Islet of Langerhans (tissue), 1 donor: ENCODE data around the gene CLCA2.
"Not testable (repeated sequence)": the region's sequence is repeated elsewhere in the genome, so short reads cannot be mapped to it uniquely, and the experiment has no call there.

Source experiments
- FAIRE-seq: peaks from one replicate; lab custom pipeline; 2011; peaks lifted over from hg19 to GRCh38; lab: Jason Lieb, UNC

Gene CLCA2

GRCh38 chr1:86472767-86473166 is 48.8 kb downstream of the CLCA2 start:
- FAIRE-seq = no peak

DNA sequence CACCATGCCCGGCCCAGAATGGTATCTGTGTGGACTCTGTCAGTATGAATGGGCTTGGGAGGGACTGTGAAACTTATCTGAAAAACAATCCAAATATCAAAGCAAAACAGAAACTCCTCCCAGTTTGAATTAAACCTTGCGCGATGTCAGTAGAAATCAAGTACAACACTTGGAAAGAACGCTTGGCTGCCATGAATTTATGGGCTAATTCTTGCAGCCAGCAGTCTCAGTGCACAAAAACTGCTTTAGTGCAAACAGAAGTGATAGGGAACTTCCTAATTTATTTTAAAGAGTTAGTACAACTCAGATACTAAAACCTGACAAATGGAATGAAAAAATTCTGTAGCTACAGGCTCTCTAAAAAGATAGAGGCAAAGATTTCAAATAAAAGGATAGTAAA is 53.3 kb downstream of the CLCA2 start:
- FAIRE-seq = no peak

DNA sequence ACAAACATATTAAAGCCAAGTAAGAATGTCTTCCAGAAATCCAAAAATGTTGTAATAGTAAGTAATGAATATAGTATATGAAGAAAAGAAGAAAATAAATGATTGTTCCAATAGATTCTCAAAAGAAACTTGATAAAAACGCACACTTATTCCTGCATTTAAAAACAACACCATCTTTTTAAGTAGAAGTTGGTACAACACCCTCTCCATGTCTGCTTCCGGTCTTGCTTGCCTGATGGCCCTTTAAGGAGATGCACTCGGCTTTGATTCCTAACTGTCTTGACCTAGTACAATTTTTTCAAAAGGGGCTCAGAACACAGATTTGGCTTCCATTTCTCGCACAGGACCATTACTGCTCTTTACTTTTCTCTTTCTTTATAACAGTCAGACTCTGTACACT is 53.7 kb downstream of the CLCA2 start:
- FAIRE-seq = no peak

DNA sequence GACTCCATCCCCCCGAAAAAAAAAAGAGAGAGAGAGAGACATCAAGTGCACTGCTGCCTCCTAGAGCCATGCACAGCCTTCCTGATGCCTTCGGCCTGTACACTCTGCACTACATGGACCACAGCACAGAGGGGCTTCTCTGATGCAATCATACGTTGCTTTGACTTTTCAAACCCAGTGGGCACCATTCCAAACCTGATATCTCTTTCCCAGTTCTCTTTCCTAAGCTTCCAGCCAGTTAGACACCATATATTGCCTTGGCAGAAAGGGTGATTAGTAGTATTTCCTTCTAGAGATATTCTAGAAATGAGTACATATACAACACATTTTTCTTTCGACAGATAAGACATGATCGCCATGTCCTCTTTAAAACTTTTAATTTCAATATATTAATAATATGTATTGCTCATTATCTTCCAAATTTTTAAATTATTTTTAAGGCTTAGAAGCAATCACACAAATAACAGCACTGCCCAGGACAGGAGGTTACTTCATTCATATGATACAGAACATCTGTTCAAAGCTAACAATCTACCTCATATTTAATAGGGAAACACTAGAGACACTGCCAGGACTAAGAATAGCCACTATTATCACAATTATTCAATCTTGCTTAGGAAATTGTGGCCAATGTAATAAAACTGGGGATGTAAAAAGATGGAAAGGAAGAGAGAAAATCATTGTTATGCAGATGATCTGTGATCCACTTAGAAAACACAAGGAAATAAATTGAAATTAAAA is 54.6 kb downstream of the CLCA2 start:
- peak; percentile 5 for FAIRE-seq

- no peak for FAIRE-seq
These were observed 58.0 kb downstream of the CLCA2 start for GRCh38 chr1:86481966-86482365.

- FAIRE-seq = no peak
These were observed 63.3 kb downstream of the CLCA2 start for GRCh38 chr1:86487131-86487810.

DNA sequence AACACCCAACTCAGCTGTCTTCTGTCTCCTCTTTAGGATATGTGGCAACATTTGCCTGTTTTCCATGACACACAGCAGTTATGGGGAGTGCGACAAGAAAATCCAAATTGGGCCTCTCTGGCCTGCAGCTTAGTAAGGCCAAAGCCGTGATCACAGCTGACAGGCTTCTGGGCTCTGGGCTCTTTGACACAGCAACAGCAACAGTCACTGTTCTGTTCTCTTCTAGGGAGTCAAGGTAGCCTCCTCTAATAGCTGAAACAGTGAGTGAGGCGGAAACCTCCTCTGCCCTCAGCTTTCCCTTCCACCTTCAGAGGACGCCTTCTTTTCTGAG is 63.8 kb downstream of the CLCA2 start:
- FAIRE-seq = no peak

DNA sequence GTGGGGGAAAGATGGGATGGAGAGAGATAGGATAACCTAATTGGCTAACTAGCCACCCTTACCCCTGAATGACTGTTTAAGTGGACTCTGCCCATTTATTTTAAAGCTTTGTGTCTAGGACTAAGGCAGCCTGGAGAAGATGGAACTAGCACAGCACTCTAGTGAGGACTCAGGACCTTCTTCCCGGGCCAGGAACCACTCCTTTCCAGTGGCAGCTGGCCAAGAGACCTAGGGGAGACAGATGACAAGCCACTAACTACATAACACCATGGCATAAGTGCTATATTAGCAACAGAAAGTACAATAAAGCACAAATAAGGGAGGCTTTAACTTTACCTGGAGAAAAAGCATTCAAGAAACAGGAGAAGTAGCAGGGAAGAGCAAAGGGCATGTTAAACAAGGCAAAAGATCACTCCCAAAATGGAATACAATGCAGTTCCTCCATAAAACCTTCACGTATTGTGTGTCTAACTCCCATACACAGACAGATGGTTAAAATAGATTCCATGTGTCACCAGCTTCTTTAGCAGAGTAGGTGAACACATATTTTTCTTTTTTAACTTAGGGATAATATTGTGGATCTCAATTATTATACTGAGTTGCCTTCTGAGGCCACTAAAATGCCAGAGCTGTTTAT is 65.4 kb downstream of the CLCA2 start:
- FAIRE-seq = no peak

DNA sequence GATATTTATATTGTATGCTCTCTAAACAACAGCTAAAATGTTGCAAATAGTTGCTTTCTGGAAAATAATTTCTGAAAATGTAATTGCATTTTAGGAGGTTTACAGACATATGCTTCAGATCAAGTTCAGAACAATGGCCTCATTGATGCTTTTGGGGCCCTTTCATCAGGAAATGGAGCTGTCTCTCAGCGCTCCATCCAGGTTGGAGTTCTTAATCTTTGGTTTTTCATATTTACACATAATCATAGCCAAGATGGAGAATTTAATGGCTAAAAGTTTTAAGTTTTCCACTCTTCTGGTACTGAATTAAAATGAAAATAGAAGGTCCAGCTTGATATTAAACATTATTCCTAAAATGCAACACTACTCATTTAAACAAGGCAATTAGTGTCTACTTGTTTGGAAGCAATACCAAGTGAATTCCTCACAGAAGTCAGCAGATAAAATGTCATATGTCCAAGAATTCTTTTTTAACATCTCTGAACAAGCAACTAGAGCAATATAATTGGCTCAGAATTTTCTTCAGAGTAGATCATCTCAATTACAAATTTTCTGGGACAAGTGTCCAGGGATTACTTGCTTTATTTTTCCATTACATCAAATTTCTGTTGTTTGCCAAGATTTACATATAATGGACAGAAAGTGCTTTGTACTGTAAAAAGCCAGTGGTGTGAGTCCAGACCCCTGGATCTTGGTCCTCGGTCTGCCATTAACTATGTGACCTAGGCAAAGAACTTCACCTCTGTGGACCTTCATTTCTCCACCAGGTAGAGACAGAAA is 67.4 kb downstream of the CLCA2 start:
- FAIRE-seq = no peak

DNA sequence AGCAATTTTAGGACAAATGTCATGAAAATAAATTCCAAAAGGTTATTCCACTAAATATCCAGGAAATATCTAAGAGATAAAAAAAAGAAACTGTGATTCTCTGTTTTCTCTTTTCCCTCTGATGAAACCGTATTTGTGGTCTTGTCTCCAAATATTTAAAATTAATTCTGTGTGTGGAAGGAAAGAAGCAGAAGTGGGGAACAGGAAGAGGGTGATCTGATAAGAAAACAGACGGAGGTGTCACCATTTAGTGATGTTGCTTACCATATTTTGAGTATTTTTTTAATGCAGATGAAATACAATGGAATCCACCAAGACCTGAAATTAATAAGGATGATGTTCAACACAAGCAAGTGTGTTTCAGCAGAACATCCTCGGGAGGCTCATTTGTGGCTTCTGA is 74.3 kb downstream of the CLCA2 start:
- FAIRE-seq = no peak

GRCh38 chr1:86499987-86500593 is 76.1 kb downstream of the CLCA2 start:
- peak; percentile 92 for FAIRE-seq

- peak; percentile 72 for FAIRE-seq
These were observed 76.7 kb downstream of the CLCA2 start for GRCh38 chr1:86500714-86501113.

DNA sequence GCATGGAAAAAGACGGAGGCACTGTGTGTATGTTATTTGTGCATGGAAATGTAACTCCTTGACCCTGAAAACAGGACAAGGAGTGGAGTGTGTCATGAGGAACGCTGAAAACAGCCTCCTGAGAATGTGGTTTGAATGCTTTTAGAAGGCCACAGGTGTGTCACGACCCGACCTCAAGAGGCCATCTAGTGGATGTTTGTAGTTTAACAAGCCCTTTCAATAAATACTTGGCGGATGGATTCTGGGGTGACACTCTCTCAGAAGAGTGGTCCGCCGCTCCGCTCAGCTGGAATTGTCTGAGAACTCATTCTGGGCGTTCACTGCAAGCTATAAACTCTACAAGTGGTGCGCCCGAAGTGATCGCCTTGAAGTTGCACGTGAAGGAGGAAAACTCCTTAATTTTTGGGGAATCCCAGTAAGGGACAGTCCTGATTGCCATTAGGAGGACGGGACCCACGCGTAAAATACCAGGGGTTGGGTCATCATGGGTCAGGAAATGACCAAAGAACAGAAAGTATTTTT is 78.2 kb downstream of the CLCA2 start:
- not testable (repeated sequence) for FAIRE-seq

- FAIRE-seq = peak; percentile 47
These were observed 78.9 kb downstream of the CLCA2 start for GRCh38 chr1:86502721-86503405.

DNA sequence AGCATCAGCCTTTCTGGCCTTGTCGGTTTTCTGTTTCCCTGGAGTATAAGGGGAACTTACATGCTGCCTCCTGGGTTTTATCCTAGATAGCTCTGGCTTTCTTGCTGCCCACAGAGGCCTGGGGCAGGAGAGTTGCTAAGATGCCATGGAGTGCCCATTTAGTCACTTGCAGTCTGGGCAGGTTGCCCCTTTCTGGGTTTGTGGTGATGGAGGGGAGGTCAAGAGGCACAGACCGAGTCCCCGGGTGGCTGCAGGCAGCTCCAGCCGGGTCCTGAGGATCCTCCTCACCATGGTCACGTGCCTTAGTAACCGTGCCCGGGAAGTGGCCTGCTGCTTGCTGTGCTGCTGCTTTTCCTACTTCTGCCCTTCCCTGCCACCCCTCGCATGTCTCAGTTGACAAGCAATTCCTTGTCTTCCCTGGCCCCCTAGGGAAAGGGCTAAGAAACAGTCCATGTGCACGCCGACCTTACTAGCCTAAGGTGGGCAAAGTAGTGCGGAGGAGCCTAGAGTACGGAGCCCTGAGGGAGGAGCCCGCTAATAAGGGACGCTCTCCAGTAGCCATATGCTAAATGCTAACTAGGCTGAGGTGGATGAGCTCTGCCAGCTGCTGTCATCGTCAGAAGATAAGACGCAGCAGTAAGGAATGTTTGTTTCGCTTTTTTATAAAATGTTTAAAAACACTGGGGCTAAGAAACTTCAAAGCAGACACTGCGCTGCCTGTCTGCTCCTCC is 79.6 kb downstream of the CLCA2 start:
- no peak for FAIRE-seq

DNA sequence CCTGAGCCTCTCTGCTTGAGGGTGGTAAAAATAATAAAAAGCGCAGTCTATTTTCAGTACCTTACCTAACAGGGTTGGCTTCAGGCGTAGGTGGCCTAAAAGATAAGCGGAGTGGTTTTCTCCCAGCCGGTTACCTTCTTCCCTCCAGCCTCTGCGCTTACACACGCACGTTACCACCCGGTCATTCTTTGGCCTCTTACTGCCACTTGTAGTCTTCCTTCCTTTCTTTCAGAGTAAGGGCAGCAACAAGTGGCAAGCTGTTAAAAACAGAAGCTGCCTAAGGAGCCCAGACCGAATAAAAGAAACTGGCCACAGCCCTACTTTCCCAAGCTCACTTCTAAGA is 80.1 kb downstream of the CLCA2 start:
- FAIRE-seq = no peak

GRCh38 chr1:86504895-86505563 is 81.1 kb downstream of the CLCA2 start:
- FAIRE-seq = no peak

DNA sequence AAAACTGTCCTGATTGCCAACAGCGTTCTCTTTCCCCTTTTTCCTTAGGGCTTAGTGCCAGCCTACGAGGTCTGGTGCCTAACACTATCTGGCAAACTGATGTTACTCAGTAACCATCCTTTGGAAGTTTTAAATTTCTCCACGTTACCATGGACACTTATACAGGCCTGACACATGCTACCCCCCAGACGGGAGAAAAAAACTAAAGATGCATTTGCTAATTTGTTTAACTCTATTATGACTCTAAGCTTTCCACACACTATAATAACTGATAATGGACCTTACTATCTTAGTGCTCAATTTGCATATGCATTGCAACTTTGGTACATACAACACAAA is 81.6 kb downstream of the CLCA2 start:
- FAIRE-seq = no peak
